NAMALWA (cell line): Measurements from ENCODE around the gene FARSA.
"Not testable (repeated sequence)": the region's sequence is repeated elsewhere in the genome, so short reads cannot be mapped to it uniquely, and the experiment has no call there.

Source experiments
- DNase-seq: peaks from one replicate; pipeline ENCODE4 v3.0.0-alpha.2; 2015; ENCODE audit warnings: low spot score

Gene FARSA

GRCh38 chr19:12890787-12891552 lies 42.5 kb downstream of the FARSA start, which contains the start of gene GCDH:
Gene GCDH, plus strand, starts transcription at chr19:12891160. Its CDS starts 145 bp downstream, at chr19:12891305.
- peak; percentile 99 for DNase-seq

GRCh38 chr19:12890299-12890786 lies 43.2 kb downstream of the FARSA start:
- DNase-seq = not testable (repeated sequence)

DNA sequence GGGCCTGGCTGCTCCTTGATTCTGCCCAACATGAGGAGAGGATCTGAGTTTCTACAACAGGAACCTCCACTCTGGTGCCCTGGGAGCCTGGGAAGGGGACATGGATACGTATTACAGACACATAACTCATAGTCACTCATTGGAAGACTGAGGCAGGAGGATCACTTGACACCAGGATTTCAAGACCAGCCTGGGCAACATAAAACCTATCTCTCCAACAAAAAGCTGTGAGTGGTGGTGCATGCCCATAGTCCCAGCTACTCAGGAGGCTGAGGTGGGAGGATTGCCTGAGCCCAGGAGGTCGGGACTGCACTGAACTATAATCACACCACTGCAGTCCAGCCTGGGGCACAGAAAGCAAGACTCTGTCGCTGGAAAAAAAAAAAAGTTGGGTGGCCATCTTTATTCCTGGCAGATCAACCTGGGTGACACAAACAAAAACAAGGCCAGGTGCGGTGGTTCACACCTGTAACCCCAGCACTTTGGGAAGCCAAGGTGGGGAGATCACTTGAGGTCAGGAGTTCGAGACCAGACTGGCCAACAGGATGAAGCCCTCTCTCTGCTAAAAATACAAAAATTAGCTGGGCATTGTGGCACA lies 45.4 kb downstream of the FARSA start:
- no peak for DNase-seq

DNA sequence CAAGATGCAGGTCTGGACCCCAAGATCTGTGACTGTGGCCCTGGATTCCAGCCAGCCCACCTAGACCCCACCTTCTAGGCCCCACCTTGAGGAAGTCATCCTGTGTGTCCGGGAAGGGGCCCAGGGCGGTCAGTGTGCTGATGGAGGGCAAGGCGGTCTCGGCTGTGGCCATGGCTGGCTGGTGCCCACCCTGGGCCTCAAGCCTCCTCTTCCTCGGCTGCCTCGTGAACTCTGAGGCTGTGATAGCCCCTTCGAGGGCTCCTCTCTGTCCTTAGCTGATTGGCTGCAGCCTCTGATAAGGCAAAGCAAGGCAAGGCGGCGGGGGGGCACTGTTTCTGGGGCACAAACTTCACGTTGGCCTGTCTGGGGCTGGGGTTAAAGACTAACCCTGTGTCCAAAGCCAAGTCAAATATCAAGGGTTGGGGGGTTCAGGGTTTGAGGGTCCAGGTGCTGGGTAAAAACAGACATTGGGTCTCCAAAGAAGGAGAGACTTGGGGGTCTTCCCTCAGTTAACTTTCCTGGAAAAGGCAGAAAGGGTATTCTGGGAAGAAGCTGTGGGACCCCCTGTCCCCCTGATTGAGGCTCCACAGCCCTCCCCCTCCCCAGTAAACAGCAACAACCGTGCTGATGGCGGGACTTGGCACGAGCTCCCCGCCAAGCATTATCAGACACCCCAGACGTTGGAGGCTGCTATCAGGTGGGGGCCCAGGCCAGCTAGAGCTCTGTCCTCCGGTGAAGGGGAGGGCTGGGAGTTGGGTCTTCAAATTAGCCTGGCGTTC lies 46.4 kb downstream of the FARSA start, which contains the start of gene KLF1:
TSS of gene KLF1 (minus strand) at position 233 of the 779 bp plus-strand sequence. CDS start at position 172, 61 bp downstream.
- no peak for DNase-seq

DNA sequence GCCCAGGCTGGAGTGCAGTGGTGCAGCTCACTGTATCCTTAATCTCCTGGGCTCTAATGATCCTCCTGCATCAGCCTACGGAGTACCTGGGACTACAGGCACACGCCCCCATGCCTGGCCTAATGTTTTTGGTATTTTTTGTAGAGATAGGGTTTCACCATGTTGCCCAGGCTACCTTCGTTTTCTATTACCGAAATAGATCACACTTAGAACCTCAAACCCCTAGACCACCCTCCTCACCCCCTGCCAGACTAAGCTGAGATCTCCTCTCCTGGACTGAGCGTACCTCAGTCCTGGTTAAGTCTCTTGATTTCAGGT lies 46.9 kb downstream of the FARSA start:
- no peak for DNase-seq

DNA sequence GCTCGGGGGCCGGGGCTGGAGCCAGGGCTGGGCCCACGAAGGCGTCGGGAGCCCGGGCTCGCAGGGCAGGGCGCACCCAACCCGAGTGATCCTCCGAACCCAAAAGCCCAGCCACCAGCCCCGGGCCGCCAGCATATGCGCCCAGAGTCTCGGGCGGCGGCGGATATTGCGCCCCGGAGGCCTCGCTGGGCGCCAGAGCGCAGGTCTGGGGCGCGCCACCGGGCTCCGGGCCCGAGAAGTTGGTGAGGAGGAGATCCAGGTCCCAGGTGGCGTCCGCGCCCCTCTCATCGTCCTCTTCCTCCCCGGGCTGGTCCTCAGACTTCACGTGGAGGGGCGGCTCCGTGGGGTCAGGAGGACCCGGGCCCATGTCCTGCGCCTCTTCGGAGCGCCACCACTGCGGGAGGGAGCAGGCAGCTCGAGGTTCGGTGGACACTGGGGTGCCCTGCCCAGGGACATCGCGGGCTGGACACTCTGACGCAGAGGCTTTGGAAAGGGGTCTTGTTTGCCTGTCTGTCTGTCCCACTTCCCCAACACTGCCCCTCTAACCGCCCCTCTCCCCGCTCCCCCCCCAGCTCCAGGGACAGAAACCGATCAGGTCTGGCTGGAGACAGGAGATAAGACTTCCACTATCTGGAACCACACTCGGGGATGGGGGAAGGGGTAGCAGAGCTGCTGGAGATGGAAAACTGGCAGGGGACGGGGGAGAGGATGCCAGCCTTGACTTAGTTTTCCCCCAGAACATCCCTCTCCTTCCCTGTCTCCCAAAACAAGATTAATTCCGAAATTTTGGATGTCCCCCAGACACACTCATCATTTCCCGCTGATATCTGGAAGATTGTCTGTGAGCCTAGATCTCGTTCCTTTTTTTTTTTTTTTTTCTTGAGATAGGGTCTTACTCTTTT lies 47.5 kb downstream of the FARSA start:
- DNase-seq = no peak

DNA sequence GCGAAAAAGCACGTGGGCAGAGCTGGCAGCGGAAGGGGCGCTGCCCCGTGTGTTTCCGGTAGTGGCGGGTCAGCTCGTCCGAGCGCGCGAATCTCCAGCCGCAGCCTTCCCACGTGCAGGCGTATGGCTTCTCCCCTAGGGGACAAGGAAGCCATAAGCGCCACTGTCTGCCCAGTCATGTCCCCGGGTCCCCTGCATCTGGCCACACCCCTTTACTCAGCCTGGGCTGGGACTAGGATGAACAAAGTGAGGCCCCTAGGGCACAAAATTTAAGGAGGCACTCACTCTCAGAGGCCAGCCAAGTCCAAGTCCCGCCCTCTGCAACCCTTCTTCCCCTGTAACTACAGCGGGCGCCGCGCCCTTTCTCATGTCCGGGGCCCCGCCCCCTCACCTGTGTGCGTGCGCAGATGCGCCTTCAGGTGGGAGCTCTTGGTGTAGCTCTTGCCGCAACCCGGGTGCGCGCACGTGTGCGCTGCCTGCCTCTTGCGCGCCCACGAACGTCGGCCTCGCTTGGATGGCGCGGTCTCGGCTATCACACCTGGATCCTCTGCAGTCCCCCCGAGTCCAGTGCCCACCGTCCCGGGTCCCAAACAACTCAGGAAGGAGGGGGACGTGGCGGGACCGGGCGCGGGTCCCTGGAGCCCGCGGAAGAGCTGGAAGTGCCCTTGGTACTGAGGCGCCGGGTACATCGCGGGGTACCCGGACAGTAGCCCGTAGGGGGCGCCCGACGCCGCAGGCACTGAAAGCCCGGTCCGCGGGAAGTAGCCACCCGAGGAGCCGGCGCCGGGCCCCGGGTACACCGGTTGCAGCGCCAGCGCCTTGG lies 48.4 kb downstream of the FARSA start:
- DNase-seq = peak; percentile 60

- no peak for DNase-seq
Observed at GRCh38 chr19:12884627-12884925, 48.9 kb downstream of the FARSA start.

DNA sequence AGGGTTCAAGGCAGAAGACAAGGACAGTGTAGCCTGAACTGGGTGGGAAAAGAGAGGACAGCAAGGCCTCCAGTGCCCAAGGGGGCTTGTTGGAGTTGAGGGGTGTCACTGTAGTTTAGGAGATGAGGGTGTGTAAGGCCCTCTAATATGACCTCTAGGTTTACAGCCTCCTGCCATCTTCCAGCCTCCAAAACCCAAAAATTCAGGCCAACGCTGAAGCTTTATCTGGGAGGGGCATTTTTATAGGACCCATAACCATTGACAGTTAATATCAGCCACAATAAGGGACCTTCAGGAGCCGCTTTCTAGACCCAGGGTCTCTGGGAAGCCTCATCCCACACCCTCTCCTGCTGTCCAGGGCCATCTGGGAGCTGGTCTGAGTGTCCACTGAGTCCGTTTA lies 49.3 kb downstream of the FARSA start:
- DNase-seq = no peak

DNA sequence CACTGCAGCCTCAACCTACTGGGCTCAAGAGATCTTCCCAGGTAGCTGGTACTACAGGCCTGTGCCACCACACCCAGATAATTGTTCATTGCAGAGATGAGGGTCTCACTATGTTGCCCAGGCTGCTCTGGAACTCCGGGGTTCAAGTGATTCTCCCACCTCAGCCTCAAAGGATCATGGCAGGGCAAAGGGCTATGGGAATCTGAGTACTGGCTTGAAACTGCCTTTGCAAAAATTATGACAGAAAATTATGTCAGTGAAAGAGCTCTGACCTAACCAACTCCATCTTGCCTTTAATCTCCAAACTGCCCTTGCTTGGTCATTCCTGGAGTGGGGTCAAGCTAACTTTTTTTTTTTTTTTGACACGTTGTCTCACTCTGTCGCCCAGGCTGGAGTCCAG lies 50.9 kb downstream of the FARSA start:
- no peak for DNase-seq

GRCh38 chr19:12881172-12881808 lies 52.2 kb downstream of the FARSA start, which contains the start of gene DNASE2:
Gene DNASE2, minus strand, starts transcription at chr19:12881449. Its CDS starts 74 bp downstream, at chr19:12881375.
- DNase-seq = peak; percentile 97

DNA sequence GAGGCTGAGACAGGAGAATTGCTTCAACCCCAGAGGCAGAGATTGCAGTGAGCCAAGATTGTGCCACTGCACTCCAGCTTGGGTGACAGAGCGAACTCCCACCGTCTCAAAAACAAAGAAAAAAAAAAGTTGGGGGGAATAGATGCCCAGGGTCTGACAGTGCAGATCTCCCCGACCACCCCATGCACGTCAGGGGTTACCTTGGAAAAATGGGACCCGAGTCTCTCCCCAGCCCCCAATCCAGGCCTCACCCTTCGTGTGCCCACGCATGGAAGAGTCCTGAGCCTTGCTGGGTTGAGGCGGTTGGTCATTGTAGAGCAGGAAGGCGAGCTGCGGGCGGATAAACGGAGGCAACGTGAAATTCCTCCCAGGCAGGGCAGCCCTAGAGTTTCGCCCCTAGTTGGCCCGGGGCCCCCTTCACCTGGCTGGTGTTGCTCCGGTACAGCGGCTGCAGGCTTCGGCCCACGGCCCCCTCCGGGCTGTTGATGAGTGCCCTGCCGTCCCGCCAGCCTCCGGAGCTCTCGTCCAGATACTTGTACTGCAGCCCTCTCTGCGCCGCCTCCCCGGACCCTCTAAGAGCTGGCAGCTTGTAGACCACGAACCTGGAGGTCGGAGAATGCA lies 52.9 kb downstream of the FARSA start:
- no peak for DNase-seq

DNA sequence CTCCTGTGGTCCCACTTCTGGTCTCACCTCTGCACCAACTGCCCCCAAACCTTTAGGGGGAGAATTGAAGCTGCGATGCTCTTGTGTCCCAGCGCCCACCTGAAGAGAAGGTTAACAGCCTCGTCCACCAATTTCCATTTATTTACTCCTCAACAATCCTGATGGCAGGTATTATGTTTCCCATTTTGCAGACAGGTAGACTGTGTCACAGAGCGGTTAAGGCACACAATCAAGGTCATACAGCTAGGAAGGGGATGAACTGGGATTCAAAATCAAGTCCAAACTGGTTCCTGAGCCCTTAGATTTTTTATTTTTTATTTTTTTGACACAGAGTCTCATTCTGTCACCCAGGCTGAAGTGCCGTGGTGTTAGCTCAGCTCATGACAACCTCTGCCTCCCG lies 58.4 kb downstream of the FARSA start:
- DNase-seq = no peak

- DNase-seq = no peak
Observed at GRCh38 chr19:12873891-12874745, 59.4 kb downstream of the FARSA start.

DNA sequence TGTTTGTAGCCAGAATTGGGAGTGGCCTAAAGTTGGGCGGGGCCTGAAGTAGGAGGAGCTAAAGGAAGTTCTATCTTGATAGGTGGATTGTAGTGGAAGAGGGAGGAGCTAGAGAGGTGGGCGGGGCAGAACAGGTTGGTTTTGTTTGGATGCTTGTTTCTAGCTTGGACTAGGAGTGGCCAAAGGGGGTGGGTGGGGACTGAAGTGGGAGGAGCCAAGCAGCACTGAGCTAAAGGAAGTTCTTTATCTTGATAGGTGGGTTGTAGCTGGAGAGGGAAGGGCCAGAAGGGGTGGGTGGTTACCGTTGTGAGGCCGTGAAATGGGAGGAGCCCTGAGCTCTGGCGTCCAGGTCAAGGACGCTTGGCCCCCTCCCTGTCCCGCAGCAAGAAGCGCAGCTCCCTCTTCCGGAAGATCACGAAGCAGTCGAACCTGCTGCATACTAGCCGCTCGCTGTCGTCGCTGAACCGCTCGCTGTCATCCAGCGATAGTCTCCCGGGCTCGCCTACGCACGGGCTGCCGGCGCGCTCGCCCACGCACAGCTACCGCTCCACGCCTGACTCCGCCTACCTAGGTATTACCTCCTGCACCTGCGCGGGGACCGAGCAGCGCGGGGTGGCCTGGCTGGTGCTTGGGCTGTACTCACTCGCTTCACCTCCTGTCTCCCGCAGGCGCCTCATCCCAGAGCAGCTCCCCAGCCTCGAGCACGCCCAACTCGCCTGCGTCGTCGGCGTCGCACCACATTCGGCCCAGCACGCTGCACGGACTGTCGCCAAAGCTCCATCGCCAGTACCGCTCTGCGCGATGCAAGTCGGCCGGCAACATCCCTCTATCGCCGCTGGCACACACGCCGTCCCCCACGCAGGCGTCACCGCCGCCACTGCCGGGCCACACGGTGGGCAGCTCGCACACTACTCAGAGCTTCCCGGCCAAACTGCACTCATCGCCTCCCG lies 60.3 kb downstream of the FARSA start:
- DNase-seq = peak; percentile 99
